ENCODE data around the gene FHDC1. TPM values are rescaled to one million over a fixed set of nuclear protein-coding genes. Genes with fewer than 3 reads are reported as not detected.

The FHDC1 gene
- total RNA-seq, 1 donor from 2014 or later = 0.05 TPM

DNA sequence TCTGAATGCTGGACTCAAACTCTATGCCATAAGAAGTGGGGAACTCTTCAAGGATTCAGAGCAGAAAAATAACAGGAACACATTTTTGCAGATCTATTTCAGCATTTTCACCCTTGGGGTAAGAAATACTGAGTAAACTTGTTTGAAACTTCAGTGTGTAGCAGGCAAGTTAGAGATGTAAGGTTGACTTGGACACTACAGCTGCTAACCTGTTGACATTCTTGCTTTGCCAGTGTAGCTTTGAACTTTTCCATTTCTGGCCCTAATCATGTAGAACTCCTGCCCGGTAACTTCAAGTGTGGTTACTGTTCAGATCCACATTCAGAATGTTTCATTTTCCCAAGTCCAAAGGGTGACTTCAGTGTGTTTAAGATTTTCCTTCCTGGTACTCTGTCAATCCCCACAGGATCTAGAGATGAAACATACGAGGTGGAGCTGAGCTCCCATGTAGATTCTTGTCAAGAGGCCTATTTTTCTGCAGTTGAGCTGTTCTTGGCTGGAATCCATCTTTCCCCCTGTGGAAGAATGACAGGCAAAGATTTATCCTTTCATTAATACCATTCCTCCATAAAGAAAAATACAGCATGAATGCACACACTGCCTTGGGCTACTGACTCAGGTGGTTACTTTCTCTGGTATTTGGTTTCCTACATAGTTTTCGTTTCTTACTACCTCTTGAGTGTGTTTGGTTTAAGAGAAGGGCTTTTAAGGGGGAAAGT lies 34.1 kb downstream of the FHDC1 start:
- no peaks in the 10 kb centered on the region for H3K4me1 Mint-ChIP-seq
- H3K36me3 Mint-ChIP-seq (ENCODE audit: low read depth) = no peaks in the 10 kb centered on the region
- no peaks in the 10 kb centered on the region for H3K9me3 Mint-ChIP-seq
- intact Hi-C loops (cut with micrococcal nuclease) = no loop called here
- no peaks in the 10 kb centered on the region for H3K27me3 Mint-ChIP-seq
- H3K4me3 Mint-ChIP-seq = no peak overlapping the region
- H3K27ac Mint-ChIP-seq = no peak overlapping the region
- no peak for DNase-seq

DNA sequence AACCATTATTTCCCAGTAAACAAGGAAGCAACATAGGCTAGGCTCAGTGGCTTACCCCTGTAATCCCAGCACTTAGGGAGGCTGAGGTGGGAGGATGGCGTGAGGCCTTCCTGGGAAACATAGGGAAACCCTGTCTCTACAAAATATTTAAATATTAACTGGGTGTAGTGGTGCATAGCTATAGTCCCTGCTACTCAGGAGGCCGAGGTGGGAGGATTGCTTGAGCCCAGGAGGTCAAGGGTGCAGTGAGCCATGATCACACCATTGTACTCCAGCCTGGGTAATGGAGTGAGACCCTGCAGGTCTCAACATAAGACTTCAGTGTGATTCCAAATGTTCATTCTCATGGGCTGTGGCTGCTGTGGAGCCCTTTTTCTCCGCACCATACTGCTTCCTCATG lies 34.9 kb downstream of the FHDC1 start:
- DNase-seq = no peak
- intact Hi-C loops (cut with micrococcal nuclease) = no loop called here
- H3K36me3 Mint-ChIP-seq (ENCODE audit: low read depth) = no peaks in the 10 kb centered on the region
- no peak overlapping the region for H3K27ac Mint-ChIP-seq
- no peaks in the 10 kb centered on the region for H3K27me3 Mint-ChIP-seq
- H3K9me3 Mint-ChIP-seq = no peaks in the 10 kb centered on the region
- H3K4me1 Mint-ChIP-seq = no peaks in the 10 kb centered on the region
- no peak overlapping the region for H3K4me3 Mint-ChIP-seq

DNA sequence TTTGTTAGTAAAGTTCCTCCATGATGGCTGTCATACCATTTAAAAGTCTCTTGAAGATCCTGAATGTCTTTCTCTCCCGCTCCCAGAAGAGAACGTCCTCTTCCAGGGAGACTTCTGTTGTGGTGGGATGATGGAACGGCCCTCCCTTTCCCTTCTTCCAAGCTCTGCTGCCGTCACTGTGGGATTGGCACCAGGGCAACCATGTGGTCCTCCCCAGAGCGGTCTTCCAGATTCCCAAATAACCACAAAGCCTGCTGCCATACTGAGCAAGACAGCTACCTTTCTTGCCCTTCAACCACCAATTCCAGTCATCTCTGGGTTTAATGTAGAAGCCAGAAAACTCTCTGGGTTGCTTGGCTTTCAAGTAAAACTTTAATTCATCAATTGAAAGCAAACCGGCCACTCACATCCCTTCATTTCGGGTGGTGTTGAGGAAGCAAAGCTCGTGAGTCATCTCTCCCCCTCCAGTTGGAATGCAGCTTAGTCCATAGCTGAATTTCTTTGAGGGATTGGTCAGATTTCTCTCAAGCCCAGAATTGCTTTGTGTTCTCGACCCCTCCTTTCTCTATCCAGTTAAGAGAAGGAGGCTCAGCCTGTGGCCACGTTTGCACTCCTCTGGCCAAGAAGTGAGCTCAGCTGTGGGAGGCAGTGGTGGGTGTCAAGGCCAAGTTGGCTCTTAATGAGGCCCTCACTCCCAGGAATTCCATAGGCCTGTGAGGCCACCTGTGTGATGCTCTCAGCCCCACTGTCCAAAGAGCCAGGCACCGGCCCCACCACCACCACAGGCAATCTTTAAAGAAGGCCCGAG lies 36.9 kb downstream of the FHDC1 start:
- no peak for DNase-seq
- Mint-ChIP-seq H3K4me3 (no peak overlapping the region), H3K9me3 (no peaks in the 10 kb centered on the region), H3K36me3 (ENCODE audit: low read depth) (no peaks in the 10 kb centered on the region), H3K27me3 (no peaks in the 10 kb centered on the region), H3K4me1 (no peaks in the 10 kb centered on the region), H3K27ac (no peak overlapping the region)
- intact Hi-C loops (cut with micrococcal nuclease) = no loop called here

DNA sequence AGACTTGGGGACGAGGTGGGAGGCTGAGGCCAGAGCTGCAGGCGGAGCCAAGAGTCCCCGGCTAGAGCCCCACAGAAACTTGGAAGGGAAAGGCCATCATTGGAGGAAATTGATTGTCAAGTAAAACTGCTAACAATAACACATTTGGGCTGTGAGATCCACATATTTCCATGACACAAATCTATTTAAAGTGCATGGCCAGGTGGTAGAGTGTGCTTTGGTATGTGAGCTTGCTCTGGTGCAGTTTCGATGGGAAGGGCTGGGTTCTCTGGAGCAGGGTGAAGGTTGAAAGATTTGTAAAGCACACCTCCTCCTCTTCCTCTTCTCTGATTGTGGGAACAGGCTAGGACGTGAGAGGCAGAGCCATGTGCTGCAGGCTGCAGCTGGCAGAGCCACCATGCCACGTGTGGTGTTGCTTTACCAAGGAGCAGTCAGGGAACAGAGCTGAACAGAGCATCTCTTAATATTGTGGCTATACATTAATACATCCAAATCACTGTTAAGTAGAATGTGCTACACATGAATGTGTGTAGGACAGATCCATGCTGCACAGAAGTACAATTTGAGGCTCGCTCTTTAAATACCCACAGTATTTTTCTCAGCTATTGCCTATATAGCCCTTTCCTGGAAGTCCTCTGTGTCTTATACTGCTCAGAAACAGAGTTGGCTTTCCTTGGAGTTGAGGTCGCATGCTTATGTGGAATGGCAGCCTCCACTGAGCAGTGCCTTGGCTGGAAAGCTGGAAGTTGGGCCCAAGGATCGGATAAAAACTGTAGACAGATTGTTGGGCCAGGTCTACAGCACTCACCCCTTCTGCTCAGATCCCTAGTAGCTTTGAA lies 37.7 kb downstream of the FHDC1 start:
- Mint-ChIP-seq H3K4me1 (no peaks in the 10 kb centered on the region), H3K36me3 (ENCODE audit: low read depth) (no peaks in the 10 kb centered on the region), H3K9me3 (no peaks in the 10 kb centered on the region), H3K27ac (no peak overlapping the region), H3K4me3 (no peak overlapping the region), H3K27me3 (no peaks in the 10 kb centered on the region)
- no peak for DNase-seq
- intact Hi-C loops (cut with micrococcal nuclease) = no loop called here

DNA sequence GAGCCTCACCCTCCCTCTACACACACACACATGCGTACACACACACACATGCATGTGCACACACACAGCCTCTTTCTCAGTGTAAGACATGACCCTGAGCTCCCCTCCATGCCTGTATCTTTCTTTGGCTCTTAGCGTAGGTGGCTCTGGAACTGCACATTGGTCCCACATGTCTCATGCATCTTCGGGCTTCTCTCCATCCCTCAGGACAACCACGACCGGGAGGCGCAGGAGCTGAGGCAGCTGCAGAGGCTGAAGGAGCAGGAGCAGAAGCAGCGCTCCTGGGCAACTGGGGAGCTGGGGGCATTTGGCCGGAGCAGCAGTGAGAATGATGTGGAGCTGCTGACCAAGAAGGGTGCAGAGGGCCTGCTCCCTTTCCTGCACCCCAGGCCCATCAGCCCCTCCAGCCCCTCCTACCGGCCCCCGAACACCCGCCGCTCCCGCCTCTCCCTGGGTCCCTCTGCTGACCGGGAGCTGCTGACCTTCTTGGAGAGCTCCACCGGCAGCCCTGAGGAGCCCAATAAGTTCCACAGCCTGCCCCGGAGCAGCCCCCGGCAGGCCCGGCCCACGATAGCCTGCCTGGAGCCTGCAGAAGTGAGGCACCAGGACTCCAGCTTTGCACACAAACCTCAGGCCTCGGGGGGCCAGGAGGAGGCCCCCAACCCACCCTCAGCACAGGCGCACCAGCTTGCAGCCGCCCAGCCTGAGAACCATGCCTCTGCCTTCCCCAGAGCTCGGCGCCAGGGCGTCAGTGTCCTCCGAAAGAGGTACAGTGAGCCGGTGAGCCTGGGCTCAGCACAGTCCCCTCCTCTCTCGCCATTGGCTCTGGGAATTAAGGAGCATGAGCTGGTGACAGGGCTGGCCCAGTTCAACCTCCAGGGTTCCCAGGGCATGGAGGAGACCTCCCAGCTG lies 38.6 kb downstream of the FHDC1 start:
- Mint-ChIP-seq H3K27ac (no peak overlapping the region), H3K36me3 (ENCODE audit: low read depth) (no peaks in the 10 kb centered on the region), H3K27me3 (peaks cover under 1% of the 10 kb centered on the region), H3K4me3 (no peak overlapping the region), H3K9me3 (no peaks in the 10 kb centered on the region), H3K4me1 (no peaks in the 10 kb centered on the region)
- DNase-seq = no peak
- intact Hi-C loops (cut with micrococcal nuclease) = no loop called here

DNA sequence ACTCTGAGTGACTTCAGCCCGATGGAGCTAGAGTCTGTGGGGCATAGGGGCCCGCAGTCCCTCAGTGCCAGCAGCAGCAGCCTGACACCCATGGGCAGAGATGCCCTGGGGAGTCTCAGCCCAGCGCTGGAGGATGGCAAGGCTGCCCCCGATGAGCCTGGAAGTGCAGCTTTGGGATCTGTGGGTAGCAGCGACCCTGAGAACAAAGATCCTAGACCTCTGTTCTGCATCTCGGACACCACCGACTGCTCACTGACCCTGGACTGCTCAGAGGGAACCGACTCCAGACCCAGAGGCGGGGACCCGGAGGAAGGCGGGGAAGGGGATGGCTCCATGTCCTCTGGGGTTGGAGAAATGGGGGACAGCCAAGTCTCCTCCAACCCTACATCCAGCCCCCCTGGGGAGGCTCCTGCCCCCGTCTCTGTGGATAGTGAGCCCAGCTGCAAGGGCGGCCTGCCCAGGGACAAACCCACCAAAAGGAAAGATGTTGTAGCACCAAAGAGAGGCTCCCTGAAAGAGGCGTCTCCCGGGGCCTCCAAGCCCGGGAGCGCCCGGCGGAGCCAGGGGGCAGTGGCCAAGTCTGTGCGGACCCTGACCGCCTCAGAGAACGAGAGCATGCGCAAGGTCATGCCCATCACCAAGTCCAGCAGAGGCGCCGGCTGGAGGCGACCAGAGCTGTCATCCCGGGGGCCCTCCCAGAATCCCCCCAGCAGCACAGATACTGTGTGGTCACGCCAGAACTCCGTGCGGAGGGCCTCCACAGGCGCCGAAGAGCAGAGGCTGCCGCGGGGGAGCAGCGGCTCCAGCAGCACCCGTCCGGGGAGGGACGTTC lies 39.5 kb downstream of the FHDC1 start:
- H3K9me3 Mint-ChIP-seq = no peaks in the 10 kb centered on the region
- H3K36me3 Mint-ChIP-seq (ENCODE audit: low read depth) = no peaks in the 10 kb centered on the region
- intact Hi-C loops (cut with micrococcal nuclease) = no loop called here
- no peaks in the 10 kb centered on the region for H3K4me1 Mint-ChIP-seq
- DNase-seq = no peak
- no peak overlapping the region for H3K4me3 Mint-ChIP-seq
- no peak overlapping the region for H3K27ac Mint-ChIP-seq
- H3K27me3 Mint-ChIP-seq = peaks cover 3% of the 10 kb centered on the region

DNA sequence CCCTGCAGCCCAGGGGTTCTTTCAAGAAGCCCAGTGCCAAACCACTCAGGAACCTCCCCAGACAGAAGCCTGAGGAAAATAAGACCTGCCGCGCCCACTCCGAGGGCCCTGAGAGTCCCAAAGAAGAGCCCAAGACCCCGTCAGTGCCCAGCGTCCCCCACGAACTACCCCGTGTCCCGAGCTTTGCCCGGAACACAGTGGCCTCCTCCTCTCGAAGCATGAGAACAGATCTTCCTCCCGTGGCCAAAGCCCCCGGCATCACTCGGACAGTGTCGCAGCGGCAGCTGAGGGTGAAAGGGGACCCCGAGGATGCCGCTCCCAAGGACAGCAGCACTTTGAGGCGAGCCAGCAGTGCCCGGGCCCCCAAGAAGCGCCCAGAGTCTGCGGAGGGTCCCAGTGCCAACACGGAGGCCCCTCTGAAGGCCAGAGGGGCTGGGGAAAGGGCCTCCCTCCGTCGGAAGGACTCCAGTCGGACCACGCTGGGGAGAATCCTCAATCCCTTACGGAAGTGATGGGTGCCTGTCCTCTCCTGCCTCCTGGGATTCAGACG lies 40.2 kb downstream of the FHDC1 start:
- Mint-ChIP-seq H3K4me1 (no peaks in the 10 kb centered on the region), H3K9me3 (no peaks in the 10 kb centered on the region), H3K27me3 (peaks cover 3% of the 10 kb centered on the region), H3K4me3 (no peak overlapping the region), H3K36me3 (ENCODE audit: low read depth) (no peaks in the 10 kb centered on the region), H3K27ac (no peak overlapping the region)
- DNase-seq = no peak
- intact Hi-C loops (cut with micrococcal nuclease) = no loop called here

DNA sequence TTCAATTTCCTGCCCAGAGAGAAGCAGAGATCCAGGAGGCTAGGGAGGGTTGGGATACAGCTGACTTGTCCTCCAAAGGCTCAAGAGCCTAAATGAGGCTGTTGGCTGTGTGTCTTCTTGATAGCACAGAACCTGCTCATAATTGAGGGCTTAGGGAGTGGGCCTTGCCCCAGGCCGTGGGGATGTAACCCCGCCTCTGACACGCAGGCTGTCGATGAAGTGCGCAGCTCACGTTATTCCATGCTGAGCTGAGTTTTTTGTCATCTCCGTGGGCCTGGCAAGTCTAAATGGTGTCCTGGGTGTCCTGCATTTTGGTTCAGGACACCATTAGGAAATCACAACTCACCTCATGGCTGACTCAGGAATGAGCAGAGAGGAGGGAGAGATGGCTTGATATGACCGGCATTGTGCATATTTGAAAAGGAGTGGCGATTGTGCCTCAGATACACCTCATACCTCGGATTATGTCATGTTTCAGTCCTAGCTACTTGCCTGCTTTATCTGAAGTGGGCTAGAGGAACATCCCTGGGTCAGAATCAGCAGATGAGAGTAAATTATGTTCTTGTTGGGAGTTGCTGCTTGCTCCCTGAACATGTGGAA lies 43.7 kb downstream of the FHDC1 start:
- no peaks in the 10 kb centered on the region for H3K36me3 Mint-ChIP-seq (ENCODE audit: low read depth)
- H3K4me1 Mint-ChIP-seq = no peaks in the 10 kb centered on the region
- intact Hi-C loops (cut with micrococcal nuclease) = no loop called here
- no peak for DNase-seq
- no peaks in the 10 kb centered on the region for H3K9me3 Mint-ChIP-seq
- H3K27me3 Mint-ChIP-seq = peaks cover 3% of the 10 kb centered on the region
- no peak overlapping the region for H3K4me3 Mint-ChIP-seq
- H3K27ac Mint-ChIP-seq = no peak overlapping the region

DNA sequence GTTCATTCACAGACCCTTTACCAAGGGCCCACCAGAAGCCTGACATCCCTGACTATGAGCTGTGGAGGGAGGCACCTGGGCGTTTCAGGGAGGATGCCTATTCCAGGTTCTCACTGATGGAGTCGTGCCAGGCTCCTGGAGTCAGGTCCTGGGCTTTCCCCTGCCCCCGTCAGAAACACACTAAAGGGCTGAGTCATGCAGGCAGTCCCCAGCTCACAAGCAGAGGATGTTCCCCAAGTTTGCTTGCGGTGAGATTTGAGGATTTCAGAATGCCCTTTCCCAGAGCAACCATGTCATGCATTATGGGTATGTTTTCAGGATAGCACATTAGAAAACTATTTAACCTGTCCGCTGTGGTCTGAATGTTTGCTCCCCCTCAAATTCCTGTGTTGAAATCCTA lies 45.2 kb downstream of the FHDC1 start:
- intact Hi-C loops (cut with micrococcal nuclease) = no loop called here
- DNase-seq = no peak
- H3K36me3 Mint-ChIP-seq (ENCODE audit: low read depth) = no peaks in the 10 kb centered on the region
- no peak overlapping the region for H3K27ac Mint-ChIP-seq
- H3K9me3 Mint-ChIP-seq = no peaks in the 10 kb centered on the region
- no peak overlapping the region for H3K4me3 Mint-ChIP-seq
- peaks cover 3% of the 10 kb centered on the region for H3K27me3 Mint-ChIP-seq
- no peaks in the 10 kb centered on the region for H3K4me1 Mint-ChIP-seq

DNA sequence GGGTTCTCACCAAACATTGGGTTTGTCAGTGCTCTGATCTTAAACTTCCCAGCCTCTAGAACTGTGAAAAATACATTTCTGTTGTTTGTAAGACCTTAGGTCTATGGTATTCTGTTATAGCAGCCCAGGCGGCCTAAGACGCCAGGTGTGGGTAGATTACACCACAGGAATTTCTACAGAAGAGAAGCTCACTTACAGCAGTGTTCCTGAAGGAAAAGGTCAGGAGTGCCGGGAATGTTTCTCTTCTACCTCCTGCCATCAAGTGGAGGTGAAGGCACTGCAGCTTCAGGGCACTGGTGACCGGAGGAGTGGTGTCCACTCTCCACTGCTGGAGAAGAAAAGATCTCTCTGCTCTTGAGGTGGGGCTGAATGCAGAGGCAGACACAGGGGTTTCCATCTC lies 45.7 kb downstream of the FHDC1 start:
- intact Hi-C loops (cut with micrococcal nuclease) = no loop called here

DNA sequence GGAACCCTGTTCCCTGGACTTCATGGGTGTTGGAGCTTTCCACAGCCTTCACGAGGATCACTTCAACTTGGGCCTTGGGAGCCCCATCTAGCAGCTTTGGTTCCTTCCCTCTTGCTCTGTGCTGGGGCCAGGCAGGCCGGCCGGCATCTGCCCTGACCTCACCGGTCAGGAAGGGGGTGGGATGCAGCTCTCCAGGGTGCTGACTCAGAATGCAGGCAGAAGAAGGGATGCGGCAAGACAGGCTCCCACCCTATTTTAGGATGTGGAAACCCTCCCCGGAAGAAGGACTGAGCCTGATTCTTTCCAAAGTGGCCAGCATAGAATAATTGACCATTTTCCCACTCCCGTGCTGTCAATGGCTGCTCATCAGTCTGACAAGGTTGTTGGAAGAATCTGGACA lies 47.1 kb downstream of the FHDC1 start:
- intact Hi-C loops (cut with micrococcal nuclease) = no loop called here
- Mint-ChIP-seq H3K4me1 (no peaks in the 10 kb centered on the region), H3K9me3 (no peaks in the 10 kb centered on the region), H3K36me3 (ENCODE audit: low read depth) (no peaks in the 10 kb centered on the region), H3K27me3 (peaks cover 8% of the 10 kb centered on the region), H3K27ac (no peak overlapping the region), H3K4me3 (no peak overlapping the region)
- no peak for DNase-seq

More for the DNA sequence above, 45.7 kb downstream of the FHDC1 start:
- Mint-ChIP-seq H3K36me3 (ENCODE audit: low read depth) (no peaks in the 10 kb centered on the region), H3K27me3 (peaks cover 8% of the 10 kb centered on the region), H3K4me3 (no peak overlapping the region), H3K9me3 (no peaks in the 10 kb centered on the region), H3K4me1 (no peaks in the 10 kb centered on the region), H3K27ac (no peak overlapping the region)
- no peak for DNase-seq

DNA sequence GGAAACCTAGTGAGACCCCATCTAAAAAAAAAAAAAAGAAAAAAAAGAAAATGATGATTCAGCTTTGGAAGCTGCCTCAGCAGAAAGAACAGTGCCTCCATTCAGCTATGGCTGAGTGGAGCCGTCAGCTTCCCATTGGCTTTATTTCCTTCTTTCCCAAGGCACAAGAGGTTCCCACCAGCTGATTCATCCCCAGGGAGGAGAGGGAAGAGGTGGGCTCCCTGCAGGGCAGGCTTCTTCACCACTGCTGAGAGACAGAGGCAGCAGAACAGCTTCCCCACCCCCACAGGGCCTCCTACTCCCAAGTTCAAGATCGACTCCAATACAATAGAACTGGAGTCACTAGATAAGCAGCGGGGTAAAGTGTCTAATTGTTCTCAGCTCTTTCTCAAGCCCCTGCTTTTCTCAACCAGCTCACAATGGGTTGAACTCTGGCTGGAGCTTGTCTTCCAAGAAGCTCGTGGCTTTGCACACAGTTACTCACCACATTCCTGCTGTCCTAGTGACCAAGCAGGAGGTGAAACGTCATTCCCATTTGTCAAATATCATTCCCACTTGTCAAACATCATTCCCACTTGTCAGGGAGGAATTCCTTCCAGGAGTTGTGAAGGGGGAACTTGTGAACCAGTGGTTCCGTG lies 47.8 kb downstream of the FHDC1 start:
- Mint-ChIP-seq H3K27me3 (peaks cover 8% of the 10 kb centered on the region), H3K4me3 (no peak overlapping the region), H3K9me3 (no peaks in the 10 kb centered on the region), H3K4me1 (no peaks in the 10 kb centered on the region), H3K27ac (no peak overlapping the region), H3K36me3 (ENCODE audit: low read depth) (no peaks in the 10 kb centered on the region)
- DNase-seq = no peak
- intact Hi-C loops (cut with micrococcal nuclease) = no loop called here

All from activated CD4-positive, alpha-beta T cell treated with anti-CD3 and anti-CD28 coated beads, Interleukin-2, amount 10 ng/mL, durations not matched to agents 24 days and 14 days (primary cell).